CD4-positive, CD25-positive, alpha-beta regulatory T cell (primary cell): Measurements from ENCODE around the gene GSK3B. TPM values are rescaled to one million over a fixed set of nuclear protein-coding genes. Genes with fewer than 3 reads are reported as not detected.
A peak's percentile ranks its signal among the peaks of the same experiment; 100 is the strongest.

ENCODE experiments used
- ATAC-seq, 2 donors: fragments of 150-1000 bp; cut with Tn5 transposase; one replicate each; pipeline ENCODE4 v1.10.0; 2021; ENCODE audit warnings: low read depth in 2 of 2, moderate number of reproducible peaks in 2 of 2, moderate library complexity in 1 of 2
- DNase-seq, 3 donors: peaks; one replicate each; pipeline versions ENCODE4 v3.0.0 to v3.0.0-alpha.2; 2012 to 2022; ENCODE audit warnings: mixed read lengths in 1 of 3
- H3K27ac ChIP-seq: one replicate; pipeline ENCODE4 v1.7.0; 2013; ENCODE audit warnings: mild to moderate bottlenecking, low read length; ENCODE audit not compliant: insufficient read depth, poor library complexity, severe bottlenecking
- H3K27me3 ChIP-seq: one replicate; pipeline ENCODE4 v1.7.0; 2013; ENCODE audit warnings: low read length; ENCODE audit not compliant: control insufficient read depth, insufficient read depth
- H3K36me3 ChIP-seq: one replicate; pipeline ENCODE4 v1.7.0; 2013; ENCODE audit warnings: mild to moderate bottlenecking, low read length, moderate library complexity; ENCODE audit not compliant: control insufficient read depth, insufficient read depth
- H3K4me1 ChIP-seq: 2 replicates; pipeline ENCODE4 v1.7.0; 2013; ENCODE audit warnings: mild to moderate bottlenecking, low read length; ENCODE audit not compliant: insufficient read depth, control insufficient read depth, poor library complexity, severe bottlenecking
- H3K4me3 ChIP-seq: one replicate; pipeline ENCODE4 v1.7.0; 2013; ENCODE audit warnings: low read depth, mild to moderate bottlenecking, low read length, moderate library complexity
- H3K9me3 ChIP-seq, 2 experiments: 1 replicate in 1 of 2; 2 replicates in 1 of 2; pipeline ENCODE4 v1.7.0; 2013; ENCODE audit warnings: low read length in 2 of 2, mild to moderate bottlenecking in 1 of 2, moderate library complexity in 1 of 2; ENCODE audit not compliant: control insufficient read depth in 2 of 2
- H3K27ac Mint-ChIP-seq, 3 donors: one replicate each; pipeline ENCODE4 v1.8.0; 2020 to 2022; ENCODE audit warnings: mild to moderate bottlenecking in 3 of 3, mixed read lengths in 3 of 3, moderate library complexity in 2 of 3
- H3K27me3 Mint-ChIP-seq: one replicate; pipeline ENCODE4 v1.8.0; 2022; ENCODE audit warnings: mild to moderate bottlenecking, mixed read lengths
- H3K36me3 Mint-ChIP-seq: one replicate; pipeline ENCODE4 v1.8.0; 2020; ENCODE audit warnings: mixed read lengths
- H3K4me1 Mint-ChIP-seq, 4 donors: one replicate each; pipeline ENCODE4 v1.8.0; 2020 to 2022; ENCODE audit warnings: mixed read lengths in 4 of 4, mild to moderate bottlenecking in 1 of 4
- H3K4me3 Mint-ChIP-seq, 4 donors: one replicate each; pipeline ENCODE4 v1.8.0; 2020 to 2022; ENCODE audit warnings: mild to moderate bottlenecking in 4 of 4, mixed read lengths in 4 of 4, moderate library complexity in 3 of 4
- H3K9me3 Mint-ChIP-seq, 7 donors: one replicate each; pipeline ENCODE4 v1.8.0; 2020 to 2022; ENCODE audit warnings: mixed read lengths in 7 of 7, mild to moderate bottlenecking in 3 of 7, moderate library complexity in 2 of 7
- polyA plus RNA-seq, 4 donors: library from polyadenylated mRNA; unstranded; fragments of 300-500 nt; fragmentation: Illumina TruSeq; gene quantifications; one replicate each; pipeline ENCODE4 v1.2.3, GENCODE V29; 2021
- total RNA-seq: library from RNA; stranded (reverse); gene quantifications from one replicate; pipeline ENCODE4 v1.2.3, GENCODE V29; 2022

The GSK3B gene
- total and polyA plus RNA-seq, 5 donors from 2014 or later, result 12.9 to 45.4 (median 15.7) TPM

DNA sequence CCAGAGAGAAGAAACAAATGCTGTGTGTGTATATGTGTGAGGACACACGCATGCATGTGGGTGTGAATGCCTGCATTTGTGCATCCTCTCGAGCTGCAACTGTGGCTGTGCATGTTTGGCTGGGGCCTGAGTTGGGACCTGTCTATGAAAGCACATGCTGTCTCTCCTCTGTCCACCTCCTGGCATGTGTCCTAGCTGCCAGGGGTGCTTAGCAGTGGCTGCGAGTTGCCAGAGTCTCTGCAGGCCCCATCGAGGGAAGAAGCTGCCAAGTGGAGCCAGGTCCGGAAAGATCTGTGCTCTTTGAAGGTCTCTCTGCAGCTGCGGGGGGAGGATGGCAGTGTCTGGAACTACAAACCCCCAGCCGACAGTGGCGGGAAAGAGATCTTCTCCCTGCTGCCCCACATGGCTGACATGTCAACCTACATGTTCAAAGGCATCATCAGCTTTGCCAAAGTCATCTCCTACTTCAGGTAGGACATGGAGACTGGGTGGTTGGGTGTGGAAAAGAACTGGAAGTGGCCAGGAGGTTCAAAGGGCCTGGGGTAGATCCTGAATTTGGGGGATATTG lies 281.7 kb downstream of the GSK3B start:
- Histone ChIP-seq H3K9me3 (no peaks in the 10 kb centered on the region), H3K36me3 (no peaks in the 10 kb centered on the region), H3K4me3 (no peak overlapping the region), H3K27ac (no peak overlapping the region), H3K27me3 (no peaks in the 10 kb centered on the region), H3K4me1 (peaks cover 12% of the 10 kb centered on the region)
- peaks cover 4% of the 10 kb centered on the region for H3K27me3 Mint-ChIP-seq
- DNase-seq (no peak), ATAC-seq (no peak)
- H3K27ac Mint-ChIP-seq, result no peak overlapping the region
- H3K4me1 Mint-ChIP-seq, result peaks cover 0 to 14% (median 6%) of the 10 kb centered on the region in 4 donors
- peak overlapping the region in 1 of 4 donors; percentile 18 for H3K4me3 Mint-ChIP-seq
- peaks cover 0 to 1% (median 0%) of the 10 kb centered on the region in 7 donors for H3K9me3 Mint-ChIP-seq
- no peaks in the 10 kb centered on the region for H3K36me3 Mint-ChIP-seq

DNA sequence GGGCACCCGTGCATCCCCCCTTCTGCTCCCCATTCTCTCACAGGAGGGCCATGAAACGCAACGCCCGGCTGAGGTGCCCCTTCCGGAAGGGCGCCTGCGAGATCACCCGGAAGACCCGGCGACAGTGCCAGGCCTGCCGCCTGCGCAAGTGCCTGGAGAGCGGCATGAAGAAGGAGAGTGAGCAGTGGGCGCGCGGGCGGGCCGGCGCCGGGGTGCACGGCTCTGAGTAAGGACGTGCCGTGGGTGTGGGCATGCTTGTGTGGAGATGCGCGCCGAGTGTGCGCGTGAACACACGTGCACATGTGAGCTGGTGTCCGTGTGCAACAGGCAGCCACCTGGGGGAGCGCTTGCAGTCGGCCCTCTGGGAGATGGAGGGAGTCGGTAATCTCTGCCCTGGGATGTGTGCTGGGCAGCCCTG lies 284.2 kb downstream of the GSK3B start:
- DNase-seq, result peak; percentile 7 to 79 (median 51)
- Histone ChIP-seq H3K4me1 (peaks cover 12% of the 10 kb centered on the region), H3K27ac (no peak overlapping the region), H3K36me3 (no peaks in the 10 kb centered on the region), H3K9me3 (no peaks in the 10 kb centered on the region), H3K27me3 (no peaks in the 10 kb centered on the region), H3K4me3 (peak overlapping the region; percentile 64)
- Mint-ChIP-seq H3K27ac (peak overlapping the region; percentile 76 to 89 (median 80)), H3K4me3 (peak overlapping the region; percentile 69 to 92 (median 88)), H3K36me3 (no peaks in the 10 kb centered on the region), H3K27me3 (peaks cover 11% of the 10 kb centered on the region), H3K4me1 (peaks cover 0 to 14% (median 7%) of the 10 kb centered on the region in 4 donors), H3K9me3 (peaks cover 0 to 1% (median 0%) of the 10 kb centered on the region in 7 donors)
- ATAC-seq, result peak; percentile 85 to 89

DNA sequence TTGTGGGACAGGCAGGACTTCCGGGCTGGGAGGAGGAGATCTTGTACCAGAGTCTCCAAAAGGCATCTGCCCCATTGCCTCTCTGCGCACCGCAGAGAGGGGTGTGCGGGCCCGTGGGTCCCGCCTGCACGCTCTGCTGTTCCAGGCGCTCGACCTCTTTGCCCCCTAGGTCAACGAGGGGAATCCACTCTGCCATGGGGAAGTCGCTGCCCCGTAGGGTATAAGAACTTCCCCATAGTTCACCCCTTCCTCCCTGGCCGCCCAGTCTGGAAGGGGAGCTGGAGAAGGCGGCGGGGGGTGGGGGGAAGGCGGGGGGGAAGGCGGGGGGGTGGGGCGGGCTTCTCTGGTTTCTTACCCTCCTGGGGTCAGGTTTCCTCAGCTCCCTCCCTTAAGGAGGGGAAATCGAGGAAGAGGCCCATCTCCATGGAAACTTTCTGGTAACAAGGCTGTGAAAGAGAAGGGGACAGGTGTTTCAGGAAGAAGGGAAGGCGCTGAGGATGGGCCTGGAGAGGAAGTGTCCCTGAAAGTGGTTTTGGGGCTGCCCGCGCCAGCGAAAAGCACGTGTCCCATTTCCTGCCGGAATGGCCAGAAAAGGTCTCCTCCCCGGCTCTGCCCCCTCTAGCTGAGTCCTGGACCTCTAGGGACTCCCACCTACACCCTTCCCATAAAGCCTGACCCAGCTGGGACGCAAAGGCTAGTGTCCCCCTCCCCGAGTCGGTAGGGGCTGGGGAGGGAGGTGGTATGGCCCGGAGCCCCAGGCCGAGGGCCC lies 284.8 kb downstream of the GSK3B start:
- Mint-ChIP-seq H3K9me3 (peaks cover 0 to 4% (median 0%) of the 10 kb centered on the region in 7 donors), H3K4me3 (peak overlapping the region; percentile 69 to 92 (median 80)), H3K36me3 (no peaks in the 10 kb centered on the region), H3K4me1 (peaks cover 0 to 14% (median 10%) of the 10 kb centered on the region in 4 donors), H3K27me3 (peaks cover 11% of the 10 kb centered on the region), H3K27ac (peak overlapping the region; percentile 26 to 89 (median 80))
- peaks cover 12% of the 10 kb centered on the region for H3K4me1 ChIP-seq
- no peaks in the 10 kb centered on the region for H3K36me3 ChIP-seq
- no peaks in the 10 kb centered on the region for H3K27me3 ChIP-seq
- H3K9me3 ChIP-seq, result no peaks in the 10 kb centered on the region
- DNase-seq (peak in 1 of 3 donors; percentile 13), ATAC-seq (no peak)
- peak overlapping the region; percentile 64 for H3K4me3 ChIP-seq
- no peak overlapping the region for H3K27ac ChIP-seq

DNA sequence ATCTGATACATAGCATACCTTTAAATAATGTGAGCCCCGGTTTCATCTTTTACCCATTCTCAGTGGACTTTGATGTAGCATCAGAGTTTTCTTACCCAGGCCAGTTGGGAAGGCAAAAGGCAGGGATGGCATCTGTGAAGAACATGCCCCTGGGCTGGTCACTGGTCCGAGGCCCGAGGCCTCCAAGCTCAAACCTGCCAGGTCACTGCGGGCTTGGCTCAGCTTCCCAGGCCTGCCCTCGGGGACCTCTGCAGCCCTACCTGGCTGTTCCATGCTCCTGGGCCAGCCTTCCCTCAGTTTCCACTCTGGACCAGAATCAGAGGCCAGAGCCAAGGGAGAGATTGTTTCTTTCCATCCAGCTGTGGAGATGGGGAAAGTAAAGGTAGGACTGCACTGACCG lies 285.4 kb downstream of the GSK3B start:
- Histone ChIP-seq H3K9me3 (no peaks in the 10 kb centered on the region), H3K27ac (no peak overlapping the region), H3K4me1 (peaks cover 12% of the 10 kb centered on the region), H3K36me3 (no peaks in the 10 kb centered on the region), H3K27me3 (no peaks in the 10 kb centered on the region), H3K4me3 (no peak overlapping the region)
- no peak for ATAC-seq
- Mint-ChIP-seq H3K9me3 (peaks cover 0 to 4% (median 0%) of the 10 kb centered on the region in 7 donors), H3K27me3 (peaks cover 11% of the 10 kb centered on the region), H3K4me3 (peak overlapping the region; percentile 50 to 81 (median 62)), H3K4me1 (peaks cover 0 to 14% (median 10%) of the 10 kb centered on the region in 4 donors), H3K36me3 (no peaks in the 10 kb centered on the region), H3K27ac (peak overlapping the region in 2 of 3 donors; percentile 20 to 26)
- DNase-seq, result no peak

DNA sequence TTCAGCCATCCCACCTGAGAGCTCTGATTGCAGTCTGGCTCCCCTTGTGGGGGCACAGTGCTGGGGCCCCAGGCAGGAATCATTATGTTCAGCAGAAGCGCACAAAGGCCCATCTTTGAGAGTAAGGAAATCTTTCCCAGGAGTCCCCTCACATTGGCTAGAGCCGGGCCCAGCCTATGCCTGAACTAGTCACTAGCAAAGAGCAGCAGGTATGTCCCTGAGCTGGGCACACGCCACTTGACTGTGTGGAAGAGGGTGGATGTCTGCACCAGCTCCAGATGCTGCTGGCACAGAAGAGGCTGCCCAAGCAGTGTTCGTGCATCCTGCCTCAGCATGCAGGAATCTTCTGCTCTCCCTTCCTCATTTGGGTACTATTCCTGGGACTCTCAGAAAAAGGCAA lies 286.0 kb downstream of the GSK3B start:
- no peaks in the 10 kb centered on the region for H3K36me3 ChIP-seq
- Mint-ChIP-seq H3K27me3 (peaks cover 7% of the 10 kb centered on the region), H3K27ac (peak overlapping the region in 2 of 3 donors; percentile 20 to 38), H3K36me3 (no peaks in the 10 kb centered on the region), H3K4me3 (peak overlapping the region; percentile 50 to 81 (median 62)), H3K9me3 (peaks cover 0 to 4% (median 0%) of the 10 kb centered on the region in 7 donors), H3K4me1 (peaks cover 0 to 14% (median 10%) of the 10 kb centered on the region in 4 donors)
- no peak overlapping the region for H3K27ac ChIP-seq
- H3K4me1 ChIP-seq, result peaks cover 12% of the 10 kb centered on the region
- DNase-seq, result no peak
- H3K27me3 ChIP-seq, result no peaks in the 10 kb centered on the region
- H3K9me3 ChIP-seq, result no peaks in the 10 kb centered on the region
- ATAC-seq, result no peak
- no peak overlapping the region for H3K4me3 ChIP-seq

DNA sequence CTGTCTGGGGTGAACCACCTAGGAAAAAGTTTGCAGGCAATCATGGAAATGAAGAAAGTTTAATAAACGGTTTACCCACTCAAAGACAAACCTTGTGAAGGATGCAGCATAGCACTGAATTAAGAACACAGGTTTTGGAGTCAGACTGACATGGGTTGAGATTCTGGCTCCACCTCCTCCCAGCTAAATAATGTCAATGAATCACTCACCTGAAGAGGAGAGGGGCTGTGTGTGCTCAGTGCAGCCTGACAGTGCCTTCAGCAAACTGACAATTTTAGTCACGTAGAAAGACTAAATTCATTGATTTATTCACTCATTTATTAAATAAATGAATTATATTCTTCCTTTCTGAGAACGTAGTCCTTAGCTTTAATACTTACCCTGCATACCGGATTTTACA lies 293.4 kb downstream of the GSK3B start:
- Histone ChIP-seq H3K36me3 (no peaks in the 10 kb centered on the region), H3K4me3 (no peak overlapping the region), H3K27ac (no peak overlapping the region), H3K27me3 (peaks cover 4% of the 10 kb centered on the region), H3K9me3 (no peaks in the 10 kb centered on the region), H3K4me1 (no peaks in the 10 kb centered on the region)
- Mint-ChIP-seq H3K27ac (no peak overlapping the region), H3K4me1 (peaks cover 0 to 7% (median 0%) of the 10 kb centered on the region in 4 donors), H3K36me3 (no peaks in the 10 kb centered on the region), H3K9me3 (peaks cover 0 to 6% (median 0%) of the 10 kb centered on the region in 7 donors), H3K4me3 (no peak overlapping the region), H3K27me3 (peaks cover 24% of the 10 kb centered on the region)
- ATAC-seq (no peak), DNase-seq (no peak)

DNA sequence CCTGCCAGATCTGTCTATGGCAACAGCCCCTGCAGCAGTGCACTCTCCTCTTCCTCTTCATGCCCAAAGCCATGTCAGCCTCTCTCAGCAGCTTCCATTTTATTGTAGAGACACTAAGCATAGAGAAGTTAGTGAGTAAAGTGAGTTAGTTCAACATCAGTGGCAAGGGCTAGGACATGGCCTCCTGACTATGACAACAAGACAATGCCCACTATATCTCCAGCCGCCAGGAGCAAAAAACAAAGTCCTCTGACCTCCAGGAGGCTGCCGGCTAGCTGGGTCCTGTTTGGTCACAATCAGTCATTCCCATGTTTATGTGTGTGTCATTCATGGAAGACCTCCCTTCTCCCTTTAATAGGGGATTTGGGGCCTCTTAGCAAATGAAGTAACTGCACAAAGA lies 297.5 kb downstream of the GSK3B start:
- ATAC-seq (no peak), DNase-seq (no peak)
- Mint-ChIP-seq H3K4me1 (no peaks in the 10 kb centered on the region), H3K9me3 (peaks cover 0 to 4% (median 0%) of the 10 kb centered on the region in 7 donors), H3K36me3 (no peaks in the 10 kb centered on the region), H3K27ac (no peak overlapping the region), H3K4me3 (no peak overlapping the region), H3K27me3 (peaks cover 19% of the 10 kb centered on the region)
- H3K27me3 ChIP-seq, result peaks cover 5% of the 10 kb centered on the region
- no peak overlapping the region for H3K4me3 ChIP-seq
- H3K9me3 ChIP-seq, result no peaks in the 10 kb centered on the region
- no peaks in the 10 kb centered on the region for H3K36me3 ChIP-seq
- no peak overlapping the region for H3K27ac ChIP-seq
- no peaks in the 10 kb centered on the region for H3K4me1 ChIP-seq
